GM10266 (cell line): ENCODE data around the gene DTD1.

Source experiments
- DNase-seq: peaks from one replicate; pipeline ENCODE4 v3.0.0; 2012; ENCODE audit errors: extremely low spot score
- CTCF ChIP-seq: IDR thresholded peaks from 2 replicates; pipeline ENCODE4 v1.5.1; 2012; ENCODE audit warnings: mild to moderate bottlenecking, low read depth; ENCODE audit not compliant: control insufficient read depth, insufficient read depth; ENCODE audit errors: missing control alignments

The DTD1 gene

GRCh38 chr20:18657575-18657974 is 69.7 kb downstream of the DTD1 start:
- DNase-seq = no peak
- TF ChIP-seq CTCF = no peak

- TF ChIP-seq CTCF = no peak
Measured at GRCh38 chr20:18662279-18663040, 74.6 kb downstream of the DTD1 start.

GRCh38 chr20:18663932-18664331 is 76.1 kb downstream of the DTD1 start:
- DNase-seq = no peak

More at GRCh38 chr20:18662279-18663040, 74.6 kb downstream of the DTD1 start:
- DNase-seq = no peak

GRCh38 chr20:18665135-18665534 is 77.3 kb downstream of the DTD1 start:
- DNase-seq = no peak
- TF ChIP-seq CTCF = no peak

More at GRCh38 chr20:18663932-18664331, 76.1 kb downstream of the DTD1 start:
- TF ChIP-seq CTCF = no peak

- no peak for TF ChIP-seq CTCF
- no peak for DNase-seq
Measured at GRCh38 chr20:18666803-18667415, 79.1 kb downstream of the DTD1 start.

- no peak for DNase-seq
- no peak for TF ChIP-seq CTCF
Measured at GRCh38 chr20:18669241-18670019, 81.6 kb downstream of the DTD1 start.
